ENCODE results near the gene ETF1. TPM values are rescaled to one million over a fixed set of nuclear protein-coding genes. Genes with fewer than 3 reads are reported as not detected.
"Not testable (repeated sequence)": the region's sequence is repeated elsewhere in the genome, so short reads cannot be mapped to it uniquely, and the experiment has no call there.

ETF1 gene
- total RNA-seq, 1 experiment from 2014 or later: 163 TPM

GRCh38 chr5:138529812-138530211 lies 13.2 kb downstream of the ETF1 start:
- no peak for DNase-seq (ENCODE audit: low read depth)

GRCh38 chr5:138528744-138529469 lies 14.1 kb downstream of the ETF1 start:
- no peak for DNase-seq (ENCODE audit: low read depth)

GRCh38 chr5:138528208-138528607 lies 14.8 kb downstream of the ETF1 start:
- no peak for DNase-seq (ENCODE audit: low read depth)

- no peak for DNase-seq (ENCODE audit: low read depth)
Measured at GRCh38 chr5:138527170-138527569, 15.9 kb downstream of the ETF1 start.

GRCh38 chr5:138523406-138523805 lies 19.6 kb downstream of the ETF1 start:
- DNase-seq (ENCODE audit: low read depth): no peak

GRCh38 chr5:138520971-138521370 lies 22.1 kb downstream of the ETF1 start:
- DNase-seq (ENCODE audit: low read depth): no peak

GRCh38 chr5:138517437-138517836 lies 25.6 kb downstream of the ETF1 start:
- no peak for DNase-seq (ENCODE audit: low read depth)

- no peak for DNase-seq (ENCODE audit: low read depth)
Measured at GRCh38 chr5:138515556-138516245, 27.3 kb downstream of the ETF1 start.

GRCh38 chr5:138514021-138514420 lies 29.0 kb downstream of the ETF1 start:
- DNase-seq (ENCODE audit: low read depth): no peak

- DNase-seq (ENCODE audit: low read depth): no peak
Measured at GRCh38 chr5:138508958-138509357, 34.1 kb downstream of the ETF1 start.

- not testable (repeated sequence) for DNase-seq (ENCODE audit: low read depth)
Measured at GRCh38 chr5:138507485-138507884, 35.6 kb downstream of the ETF1 start.

GRCh38 chr5:138506370-138507306 lies 36.4 kb downstream of the ETF1 start:
- no peak for DNase-seq (ENCODE audit: low read depth)

GRCh38 chr5:138504799-138505198 lies 38.2 kb downstream of the ETF1 start:
- no peak for DNase-seq (ENCODE audit: low read depth)

GRCh38 chr5:138503487-138504270 lies 39.4 kb downstream of the ETF1 start:
- peak; percentile 52 for DNase-seq (ENCODE audit: low read depth)

- DNase-seq (ENCODE audit: low read depth): no peak
Measured at GRCh38 chr5:138502521-138502920, 40.5 kb downstream of the ETF1 start.

GRCh38 chr5:138502121-138502520 lies 40.9 kb downstream of the ETF1 start:
- DNase-seq (ENCODE audit: low read depth): no peak

GRCh38 chr5:138498376-138498775 lies 44.7 kb downstream of the ETF1 start:
- DNase-seq (ENCODE audit: low read depth): no peak

GRCh38 chr5:138495351-138495750 lies 47.7 kb downstream of the ETF1 start:
- no peak for DNase-seq (ENCODE audit: low read depth)

GRCh38 chr5:138492560-138493045 lies 50.4 kb downstream of the ETF1 start:
- DNase-seq (ENCODE audit: low read depth): no peak

GRCh38 chr5:138491669-138492559 lies 51.1 kb downstream of the ETF1 start:
- DNase-seq (ENCODE audit: low read depth): peak; percentile 79
